K562 (cell line): ENCODE data around the gene INSR. TPM values are rescaled to one million over a fixed set of nuclear protein-coding genes. Genes with fewer than 3 reads are reported as not detected.

ENCODE experiments used
- ATF1 ChIP-seq, 2 experiments: fragments of 450-650 bp in 1 of 2; IDR thresholded peaks; 2 replicates each; pipeline ENCODE4 v1.6.1; 2016; ENCODE audit warnings: missing compliant biosample characterization in 1 of 2, missing genetic modification characterization in 1 of 2
- CREB3 ChIP-seq: fragments of 450-650 bp; conservative IDR thresholded peaks from 2 replicates; pipeline ENCODE4 v1.6.1; 2016; ENCODE audit warnings: missing genetic modification characterization, low read depth, mild to moderate bottlenecking, missing compliant biosample characterization, moderate library complexity
- CXXC5 ChIP-seq: fragments of 250-450 bp; sonication (Bioruptor Pico); IDR thresholded peaks from 2 replicates; pipeline ENCODE4 v1.8.0; 2022; ENCODE audit warnings: inconsistent platforms, mild to moderate bottlenecking, moderate library complexity
- GTF2F1 ChIP-seq: IDR thresholded peaks from 2 replicates; pipeline ENCODE4 v1.6.1; 2011; ENCODE audit warnings: low read depth, low read length, improper control_type of control experiment
- HNRNPLL ChIP-seq: fragments of 200-400 bp; formaldehyde crosslinking; IDR thresholded peaks from 2 replicates; pipeline ENCODE4 v1.6.1; 2017; ENCODE audit warnings: low read length, low read depth, mild to moderate bottlenecking; ENCODE audit not compliant: poor library complexity, severe bottlenecking
- KAT7 ChIP-seq: sonication (generic); formaldehyde crosslinking; IDR thresholded peaks from 2 replicates; pipeline ENCODE4 v1.8.0; 2022; ENCODE audit warnings: missing genetic modification reagents, mild to moderate bottlenecking, borderline replicate concordance
- MAZ ChIP-seq, 2 experiments: fragments of 450-650 bp in 1 of 2; sonication (generic) in 1 of 2; formaldehyde crosslinking; IDR thresholded peaks in 1 of 2; conservative IDR thresholded peaks in 1 of 2; 2 replicates each; pipeline versions ENCODE4 v1.4.0 to v1.5.0; 2020; ENCODE audit warnings: mild to moderate bottlenecking in 1 of 2, missing genetic modification reagents in 1 of 2
- MEF2A ChIP-seq: IDR thresholded peaks from 2 replicates; pipeline ENCODE4 v1.6.1; 2011; ENCODE audit warnings: low read depth, mild to moderate bottlenecking, low read length, moderate library complexity; ENCODE audit not compliant: control insufficient read depth
- MYNN ChIP-seq, 2 experiments: sonication (generic); formaldehyde crosslinking in 1 of 2; IDR thresholded peaks; 2 replicates each; pipeline versions ENCODE4 v1.5.0 to v1.6.1; 2016 to 2020; ENCODE audit warnings: antibody characterized with exemption in 1 of 2, missing genetic modification reagents in 1 of 2
- NFIX ChIP-seq: fragments of 250-450 bp; sonication (Bioruptor Pico); IDR thresholded peaks from 2 replicates; pipeline ENCODE4 v1.4.0; 2020; ENCODE audit warnings: low read depth, mild to moderate bottlenecking, moderate library complexity
- NR2C2 ChIP-seq, 2 experiments: fragments of 200-800 bp in 1 of 2; sonication (Bioruptor generic) in 1 of 2; sonication (generic) in 1 of 2; formaldehyde crosslinking in 1 of 2; IDR thresholded peaks; 2 replicates each; pipeline versions ENCODE4 v1.6.1 to v1.8.0; 2016 to 2022; ENCODE audit warnings: mild to moderate bottlenecking in 1 of 2, missing compliant biosample characterization in 1 of 2, missing genetic modification characterization in 1 of 2, missing genetic modification reagents in 1 of 2
- PRPF4 ChIP-seq: fragments of 200-400 bp; formaldehyde crosslinking; IDR thresholded peaks from one replicate; pipeline ENCODE4 v1.6.1; 2017; ENCODE audit warnings: low read length, low read depth, mild to moderate bottlenecking; ENCODE audit not compliant: insufficient read depth, poor library complexity, severe bottlenecking
- SMAD1 ChIP-seq: fragments of 150-350 bp; IDR thresholded peaks from 2 replicates; pipeline ENCODE4 v1.6.1; 2014; ENCODE audit warnings: low read length, low read depth; ENCODE audit not compliant: partially characterized antibody
- SP1 ChIP-seq: sonication (generic); formaldehyde crosslinking; IDR thresholded peaks from 2 replicates; pipeline ENCODE4 v1.8.1; 2022; ENCODE audit warnings: mild to moderate bottlenecking, missing genetic modification reagents
- UBTF ChIP-seq, 2 experiments: IDR thresholded peaks; 2 replicates each; pipeline ENCODE4 v1.6.1; 2012; ENCODE audit warnings: improper control_type of control experiment in 2 of 2, low read depth in 2 of 2, low read length in 2 of 2, borderline replicate concordance in 1 of 2
- ZBED1 ChIP-seq: IDR thresholded peaks from 2 replicates; pipeline ENCODE4 v1.6.1; 2014
- ZBTB5 ChIP-seq: fragments of 450-650 bp; IDR thresholded peaks from 2 replicates; pipeline ENCODE4 v1.6.1; 2017; ENCODE audit warnings: antibody characterized with exemption
- ZBTB7A ChIP-seq: IDR thresholded peaks from 2 replicates; pipeline ENCODE4 v1.6.1; 2011; ENCODE audit warnings: low read depth, mild to moderate bottlenecking, low read length, moderate library complexity, borderline replicate concordance; ENCODE audit not compliant: control insufficient read depth
- ZNF217 ChIP-seq: sonication (generic); formaldehyde crosslinking; IDR thresholded peaks from 2 replicates; pipeline ENCODE4 v1.8.0; 2022; ENCODE audit warnings: mild to moderate bottlenecking, missing genetic modification reagents
- ZNF263 ChIP-seq: sonication (generic); formaldehyde crosslinking; IDR thresholded peaks from 2 replicates; pipeline ENCODE4 v1.8.0; 2022; ENCODE audit warnings: mild to moderate bottlenecking, missing genetic modification reagents, borderline replicate concordance
- polyA plus RNA-seq, 8 experiments: library from polyadenylated mRNA; depleted of rRNA in 4 of 8; stranded (reverse) in 5 of 8; unstranded in 3 of 8; fragments of >200 nt; fragmentation: Nextera tagmentation in 2 of 8; fragmentation: Illumina TruSeq in 1 of 8; extraction: Ambion mirVana in 2 of 8; extraction: Trizol in 1 of 8; gene quantifications; 2 replicates each; pipeline versions ENCODE4 v1.2.1 to v1.2.3, GENCODE V29; 2011 to 2014; ENCODE audit warnings: inconsistent platforms in 1 of 8, missing spikeins in 1 of 8
- total RNA-seq, 7 experiments: library from RNA; depleted of rRNA in 6 of 7; stranded (reverse); fragments of >200 nt in 6 of 7; fragmentation: Illumina TruSeq in 2 of 7; extraction: Trizol in 2 of 7; gene quantifications; 2 replicates each; pipeline versions ENCODE4 v1.2.1 to v1.2.3, GENCODE V29; 2011 to 2021; ENCODE audit warnings: low replicate concordance in 1 of 7

The INSR gene
- total and polyA plus RNA-seq, 9 of the 15 experiments (the other 6 are each of a cell fraction or from before 2014, with no cell fraction given) = 0.04 to 0.88 (median 0.41) TPM

GRCh38 chr19:7069042-7069903, 224.9 kb downstream of the INSR start, which contains the start of gene ZNF557 (continued):
- TF ChIP-seq MAZ (CRISPR knock-in tag; conservative IDR thresholded peaks at IDR 0.05 in 1 of 2, IDR thresholded peaks at IDR 0.05 in 1 of 2) (peak; percentile 51 to 59), UBTF (IDR thresholded peaks at IDR 0.05; ENCODE audit: borderline replicate concordance in 1 of 2, low read depth in 2 of 2, low read length in 2 of 2) (0 out of 4 replicates have a peak, but pooled peaks of 1 of the 2 experiments have one; percentile 52), SMAD1 (no peak), MYNN (IDR thresholded peaks at IDR 0.05) (0 out of 2 replicates have a peak, but pooled peaks have one; percentile 14), MYNN (CRISPR knock-in tag; IDR thresholded peaks at IDR 0.05) (no peak), ATF1 (CRISPR knock-in tag; IDR thresholded peaks at IDR 0.05) (no peak), ATF1 (tag; IDR thresholded peaks at IDR 0.05) (peak; percentile 67), ZBTB5 (no peak), ZNF217 (CRISPR knock-in tag) (no peak), SP1 (CRISPR knock-in tag) (peak; percentile 78; the same call in 1 of the 2 replicates), NFIX (CRISPR knock-in tag) (no peak), GTF2F1 (no peak), NR2C2 (CRISPR knock-in tag; IDR thresholded peaks at IDR 0.05) (no peak), NR2C2 (tag; IDR thresholded peaks at IDR 0.05) (peak; percentile 87), HNRNPLL (peak; percentile 33), ZBTB7A (peak; percentile 61; the same call in 1 of the 2 replicates), CXXC5 (CRISPR knock-in tag) (peak; percentile 51), MEF2A (0 out of 2 replicates have a peak, but pooled peaks have one; percentile 9), CREB3 (tag) (no peak), ZNF263 (CRISPR knock-in tag) (no peak), PRPF4 (no peak), ZBED1 (no peak), KAT7 (CRISPR knock-in tag) (no peak)
